IMR-90 (cell line): ENCODE measurements around the gene DYSF. TPM values are rescaled to one million over a fixed set of nuclear protein-coding genes. Genes with fewer than 3 reads are reported as not detected.

Experiments
- ATAC-seq: fragments of 200-7000 bp; cut with Tn5 transposase; 2 replicates; pipeline ENCODE4 v1.9.1; 2020; ENCODE audit warnings: low read depth, mild to moderate bottlenecking, moderate library complexity
- BruUV-seq: library from RNA; stranded (reverse); fragments of 400-500 nt; replicated peaks from 2 replicates; lab custom pipeline; 2021; lab: Mats Ljungman, UMichigan
- CTCF ChIA-PET: fragments of 300-600 bp; formaldehyde crosslinking; extraction: SDS; loops from one replicate; lab custom pipeline; 2021; ENCODE audit warnings: antibody characterized with exemption; lab: Yijun Ruan, JAX
- POLR2A ChIA-PET: fragments of 300-600 bp; sonication (Branson Sonifier 250); formaldehyde crosslinking; loops from one replicate; lab custom pipeline; 2022; ENCODE audit warnings: antibody characterized with exemption; ENCODE audit not compliant: unreplicated experiment; lab: Charles Lee
- DNase-seq: peaks from one replicate; pipeline ENCODE4 v3.0.0; 2013
- H2AFZ ChIP-seq: replicated peaks from 2 replicates; pipeline ENCODE3; 2013; ENCODE audit warnings: low read length, mild to moderate bottlenecking; ENCODE audit not compliant: poor library complexity
- H2AK5ac ChIP-seq: 2 replicates; pipeline ENCODE4 v1.6.1; 2013; ENCODE audit warnings: low read depth, low read length, inconsistent platforms
- H2AK9ac ChIP-seq: replicated peaks from 2 replicates; pipeline ENCODE3; 2013; ENCODE audit warnings: mild to moderate bottlenecking, low read depth, low read length, moderate library complexity; ENCODE audit not compliant: poor library complexity
- H2BK120ac ChIP-seq: 2 replicates; pipeline ENCODE4 v1.6.1; 2013; ENCODE audit warnings: low read depth, low read length, inconsistent platforms
- H2BK15ac ChIP-seq: 3 replicates; pipeline ENCODE4 v1.6.1; 2013; ENCODE audit warnings: low read depth, low read length, inconsistent platforms
- H2BK20ac ChIP-seq: 2 replicates; pipeline ENCODE4 v1.6.1; 2013; ENCODE audit warnings: low read depth, mild to moderate bottlenecking, inconsistent platforms, low read length, moderate library complexity
- H2BK5ac ChIP-seq: 2 replicates; pipeline ENCODE4 v1.6.1; 2013; ENCODE audit warnings: mild to moderate bottlenecking, low read depth, low read length, inconsistent platforms; ENCODE audit not compliant: poor library complexity, severe bottlenecking
- H3K14ac ChIP-seq: replicated peaks from 2 replicates; pipeline ENCODE4 v1.6.1; 2013; ENCODE audit warnings: low read depth, low read length, inconsistent platforms
- H3K18ac ChIP-seq: 2 replicates; pipeline ENCODE4 v1.6.1; 2013; ENCODE audit warnings: low read depth, low read length, control low read depth
- H3K23ac ChIP-seq: 2 replicates; pipeline ENCODE4 v1.6.1; 2013; ENCODE audit warnings: low read depth, low read length, inconsistent platforms
- H3K27ac ChIP-seq: 2 replicates; pipeline ENCODE4 v1.5.1; 2013; ENCODE audit warnings: mild to moderate bottlenecking, control low read depth, low read length; ENCODE audit not compliant: insufficient read depth
- H3K27me3 ChIP-seq: 2 replicates; pipeline ENCODE4 v1.6.1; 2013; ENCODE audit warnings: low read length; ENCODE audit not compliant: control insufficient read depth, insufficient read depth
- H3K36me3 ChIP-seq: 2 replicates; pipeline ENCODE4 v1.6.1; 2013; ENCODE audit warnings: low read length, mixed read lengths; ENCODE audit not compliant: control insufficient read depth, insufficient read depth
- H3K4ac ChIP-seq: 2 replicates; pipeline ENCODE4 v1.6.1; 2013; ENCODE audit warnings: low read depth, low read length, inconsistent platforms
- H3K4me1 ChIP-seq: 2 replicates; pipeline ENCODE4 v1.6.1; 2013; ENCODE audit warnings: low read length, mixed read lengths; ENCODE audit not compliant: control insufficient read depth, insufficient read depth
- H3K4me2 ChIP-seq: 2 replicates; pipeline ENCODE4 v1.6.1; 2013; ENCODE audit warnings: low read depth, mild to moderate bottlenecking, control low read depth, low read length, moderate library complexity
- H3K4me3 ChIP-seq: 2 replicates; pipeline ENCODE4 v1.5.1; 2013; ENCODE audit warnings: low read depth, mild to moderate bottlenecking, control low read depth, low read length, moderate library complexity; ENCODE audit not compliant: insufficient read depth
- H3K56ac ChIP-seq: 2 replicates; pipeline ENCODE4 v1.6.1; 2013; ENCODE audit warnings: low read length, inconsistent platforms; ENCODE audit not compliant: insufficient read depth; ENCODE audit errors: extremely low read depth
- H3K79me1 ChIP-seq, 2 experiments: 2 replicates each; pipeline ENCODE4 v1.6.1; 2013; ENCODE audit warnings: low read length in 2 of 2, inconsistent platforms in 1 of 2, low read depth in 1 of 2
- H3K9ac ChIP-seq: 2 replicates; pipeline ENCODE4 v1.6.1; 2013; ENCODE audit warnings: low read depth, low read length, control low read depth
- H3K9me1 ChIP-seq: 2 replicates; pipeline ENCODE4 v1.6.1; 2013; ENCODE audit warnings: low read length, inconsistent platforms; ENCODE audit not compliant: insufficient read depth
- H3K9me3 ChIP-seq: 2 replicates; pipeline ENCODE4 v1.6.1; 2013; ENCODE audit warnings: low read length; ENCODE audit not compliant: control insufficient read depth, insufficient read depth
- H4K20me1 ChIP-seq: 2 replicates; pipeline ENCODE4 v1.6.1; 2013; ENCODE audit warnings: low read length, inconsistent platforms; ENCODE audit not compliant: insufficient read depth
- H4K5ac ChIP-seq: 2 replicates; pipeline ENCODE4 v1.6.1; 2013; ENCODE audit warnings: mild to moderate bottlenecking, low read depth, low read length, control low read depth
- H4K8ac ChIP-seq, 2 experiments: 2 replicates each; pipeline ENCODE4 v1.6.1; 2013; ENCODE audit warnings: low read depth in 2 of 2, low read length in 2 of 2, control low read depth in 1 of 2, inconsistent platforms in 1 of 2
- H4K91ac ChIP-seq: 2 replicates; pipeline ENCODE4 v1.6.1; 2013; ENCODE audit warnings: low read depth, low read length, inconsistent platforms; ENCODE audit not compliant: insufficient read depth
- BHLHE40 ChIP-seq: fragments of 150-350 bp; IDR thresholded peaks from 2 replicates; pipeline ENCODE4 v1.6.1; 2016; ENCODE audit warnings: mild to moderate bottlenecking, low read depth, low read length
- CEBPB ChIP-seq: IDR thresholded peaks from 2 replicates; pipeline ENCODE4 v1.6.1; 2012; ENCODE audit warnings: low read depth, low read length, improper control_type of control experiment
- CHD1 ChIP-seq: IDR thresholded peaks from 2 replicates; pipeline ENCODE4 v1.6.1; 2012; ENCODE audit warnings: low read depth, low read length, improper control_type of control experiment
- FOS ChIP-seq: fragments of 150-350 bp; IDR thresholded peaks from 2 replicates; pipeline ENCODE4 v1.6.1; 2016; ENCODE audit warnings: low read depth, low read length
- MAFK ChIP-seq: IDR thresholded peaks from 2 replicates; pipeline ENCODE4 v1.6.1; 2012; ENCODE audit warnings: low read depth, low read length, improper control_type of control experiment
- MAZ ChIP-seq: IDR thresholded peaks from 2 replicates; pipeline ENCODE4 v1.6.1; 2012; ENCODE audit warnings: low read depth, mild to moderate bottlenecking, low read length, improper control_type of control experiment, moderate library complexity, borderline replicate concordance
- NFE2L2 ChIP-seq: fragments of 150-350 bp; IDR thresholded peaks from 2 replicates; pipeline ENCODE4 v1.6.1; 2016; ENCODE audit warnings: low read depth, mild to moderate bottlenecking, low read length
- POLR2A ChIP-seq: IDR thresholded peaks from 2 replicates; pipeline ENCODE4 v1.6.1; 2012; ENCODE audit warnings: mild to moderate bottlenecking, low read depth, low read length
- RCOR1 ChIP-seq: IDR thresholded peaks from 2 replicates; pipeline ENCODE4 v1.6.1; 2012; ENCODE audit warnings: mild to moderate bottlenecking, low read length, improper control_type of control experiment; ENCODE audit not compliant: insufficient replicate concordance
- RFX5 ChIP-seq: IDR thresholded peaks from 2 replicates; pipeline ENCODE4 v1.8.0; 2012; ENCODE audit warnings: low read depth, mild to moderate bottlenecking, low read length, moderate library complexity
- SMC3 ChIP-seq: fragments of 150-350 bp; IDR thresholded peaks from 2 replicates; pipeline ENCODE4 v1.6.1; 2016; ENCODE audit warnings: low read depth, mild to moderate bottlenecking, antibody characterized with exemption, low read length, moderate library complexity
- WGBS, 2 experiments: methylation state at CpG; one replicate each; pipeline versions ENCODE4 v1.1.5 to v1.1.7; 2013; ENCODE audit warnings: missing lambda C conversion rate in 2 of 2; ENCODE audit not compliant: insufficient read length in 1 of 2; ENCODE audit errors: extremely low coverage in 2 of 2; 5-methylcytosine and 5-hydroxymethylcytosine counted together
- dilution Hi-C: fragments of 300-500 bp; cut with HindIII; formaldehyde crosslinking; loops from one replicate; pipeline ENCODE4 v1.14.3; 2018; ENCODE audit warnings: low sequenced_read_pairs; ENCODE audit not compliant: unreplicated experiment
- in situ Hi-C: fragments of 300-500 bp; cut with MboI; formaldehyde crosslinking; loops from 3 replicates; pipeline ENCODE4 v1.14.3; 2019; ENCODE audit warnings: low sequenced_read_pairs, inconsistent platforms, mixed read lengths
- intact Hi-C: fragments of 100-400 bp; cut with micrococcal nuclease; formaldehyde crosslinking; loops from 2 replicates; pipeline ENCODE4 v1.10.0; 2022
- polyA plus RNA-seq, 3 experiments: library from polyadenylated mRNA; depleted of rRNA; stranded (reverse); fragments of >200 nt; gene quantifications; 2 replicates each; pipeline ENCODE4 v1.2.3, GENCODE V29; 2012; ENCODE audit warnings: low replicate concordance in 1 of 3
- total RNA-seq: library from RNA; depleted of rRNA; stranded (reverse); fragments of >200 nt; gene quantifications from 2 replicates; pipeline ENCODE4 v1.2.3, GENCODE V29; 2012
- TF ChIP-seq, protein P1 (sequence below): conservative IDR thresholded peaks from 2 replicates; pipeline ENCODE4 v1.5.1; 2012; ENCODE audit warnings: mild to moderate bottlenecking, low read depth, low read length, improper control_type of control experiment
- TF ChIP-seq, protein P2 (sequence below): fragments of 150-350 bp; IDR thresholded peaks from 2 replicates; pipeline ENCODE4 v1.6.1; 2017; ENCODE audit warnings: mild to moderate bottlenecking, antibody characterized with exemption, low read length, low read depth
- TF ChIP-seq, protein P3 (sequence below): fragments of 150-350 bp; IDR thresholded peaks from 2 replicates; pipeline ENCODE4 v1.6.1; 2016; ENCODE audit warnings: low read depth, mild to moderate bottlenecking, low read length, moderate library complexity, borderline replicate concordance

The DYSF gene
- total and polyA plus RNA-seq, 2 of the 4 experiments (the other 2 are of a cell fraction): 0.09 to 0.18 TPM

GRCh38 chr2:71596011-71596410, 142.7 kb downstream of the DYSF start:
- H3K9ac ChIP-seq: no peak overlapping the region
- in situ Hi-C loops: no loop called here
- peaks cover 33% of the 10 kb centered on the region for H3K27me3 ChIP-seq
- dilution Hi-C loops: no loop called here
- H3K9me3 ChIP-seq: no peaks in the 10 kb centered on the region
- intact Hi-C loops: no loop called here
- no peak overlapping the region for H4K91ac ChIP-seq
- DNase-seq: no peak
- no peak overlapping the region for H3K56ac ChIP-seq
- H4K5ac ChIP-seq: no peak overlapping the region
- H2BK15ac ChIP-seq: no peak overlapping the region
- no peak overlapping the region for H3K4me3 ChIP-seq
- H3K4me2 ChIP-seq: no peak overlapping the region
- no peak overlapping the region for H3K18ac ChIP-seq
- no peaks in the 10 kb centered on the region for H3K36me3 ChIP-seq
- H2BK20ac ChIP-seq: no peak overlapping the region
- H3K23ac ChIP-seq: no peak overlapping the region
- H4K8ac ChIP-seq: no peak overlapping the region
- H4K20me1 ChIP-seq: no peaks in the 10 kb centered on the region
- TF ChIP-seq CHD1: no peak
- TF ChIP-seq FOS: no peak
- TF ChIP-seq RFX5: no peak
- no peak for TF ChIP-seq MAFK
- TF ChIP-seq, protein P1, sequence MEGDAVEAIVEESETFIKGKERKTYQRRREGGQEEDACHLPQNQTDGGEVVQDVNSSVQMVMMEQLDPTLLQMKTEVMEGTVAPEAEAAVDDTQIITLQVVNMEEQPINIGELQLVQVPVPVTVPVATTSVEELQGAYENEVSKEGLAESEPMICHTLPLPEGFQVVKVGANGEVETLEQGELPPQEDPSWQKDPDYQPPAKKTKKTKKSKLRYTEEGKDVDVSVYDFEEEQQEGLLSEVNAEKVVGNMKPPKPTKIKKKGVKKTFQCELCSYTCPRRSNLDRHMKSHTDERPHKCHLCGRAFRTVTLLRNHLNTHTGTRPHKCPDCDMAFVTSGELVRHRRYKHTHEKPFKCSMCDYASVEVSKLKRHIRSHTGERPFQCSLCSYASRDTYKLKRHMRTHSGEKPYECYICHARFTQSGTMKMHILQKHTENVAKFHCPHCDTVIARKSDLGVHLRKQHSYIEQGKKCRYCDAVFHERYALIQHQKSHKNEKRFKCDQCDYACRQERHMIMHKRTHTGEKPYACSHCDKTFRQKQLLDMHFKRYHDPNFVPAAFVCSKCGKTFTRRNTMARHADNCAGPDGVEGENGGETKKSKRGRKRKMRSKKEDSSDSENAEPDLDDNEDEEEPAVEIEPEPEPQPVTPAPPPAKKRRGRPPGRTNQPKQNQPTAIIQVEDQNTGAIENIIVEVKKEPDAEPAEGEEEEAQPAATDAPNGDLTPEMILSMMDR: no peak
- no peak for TF ChIP-seq BHLHE40
- no peak for TF ChIP-seq NFE2L2
- TF ChIP-seq, protein P2, sequence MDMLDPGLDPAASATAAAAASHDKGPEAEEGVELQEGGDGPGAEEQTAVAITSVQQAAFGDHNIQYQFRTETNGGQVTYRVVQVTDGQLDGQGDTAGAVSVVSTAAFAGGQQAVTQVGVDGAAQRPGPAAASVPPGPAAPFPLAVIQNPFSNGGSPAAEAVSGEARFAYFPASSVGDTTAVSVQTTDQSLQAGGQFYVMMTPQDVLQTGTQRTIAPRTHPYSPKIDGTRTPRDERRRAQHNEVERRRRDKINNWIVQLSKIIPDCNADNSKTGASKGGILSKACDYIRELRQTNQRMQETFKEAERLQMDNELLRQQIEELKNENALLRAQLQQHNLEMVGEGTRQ: no peak
- TF ChIP-seq, protein P3, sequence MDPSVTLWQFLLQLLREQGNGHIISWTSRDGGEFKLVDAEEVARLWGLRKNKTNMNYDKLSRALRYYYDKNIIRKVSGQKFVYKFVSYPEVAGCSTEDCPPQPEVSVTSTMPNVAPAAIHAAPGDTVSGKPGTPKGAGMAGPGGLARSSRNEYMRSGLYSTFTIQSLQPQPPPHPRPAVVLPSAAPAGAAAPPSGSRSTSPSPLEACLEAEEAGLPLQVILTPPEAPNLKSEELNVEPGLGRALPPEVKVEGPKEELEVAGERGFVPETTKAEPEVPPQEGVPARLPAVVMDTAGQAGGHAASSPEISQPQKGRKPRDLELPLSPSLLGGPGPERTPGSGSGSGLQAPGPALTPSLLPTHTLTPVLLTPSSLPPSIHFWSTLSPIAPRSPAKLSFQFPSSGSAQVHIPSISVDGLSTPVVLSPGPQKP: no peak
- no peak for TF ChIP-seq MAZ
- no peak for TF ChIP-seq SMC3
- no peak for TF ChIP-seq RCOR1
- TF ChIP-seq CEBPB: no peak
- TF ChIP-seq POLR2A: no peak
- no peak overlapping the region for H2BK5ac ChIP-seq
- ATAC-seq: no peak
- no peak overlapping the region for H3K14ac ChIP-seq
- H2BK120ac ChIP-seq: no peak overlapping the region
- H2AK5ac ChIP-seq: no peak overlapping the region
- H3K4ac ChIP-seq: no peak overlapping the region
- no peaks in the 10 kb centered on the region for H3K79me1 ChIP-seq
- no peak overlapping the region for H3K27ac ChIP-seq
- BruUV-seq: no TSS peak
- H3K9me1 ChIP-seq: no peaks in the 10 kb centered on the region
- 0% methylated on average over 4 of the region's 17 CpGs; no CpG with 5 or more reads in 1 of the 2 experiments for WGBS, 2 experiments
- H3K4me1 ChIP-seq: no peaks in the 10 kb centered on the region
- H2AK9ac ChIP-seq: no peak overlapping the region
- H2AFZ ChIP-seq: no peak overlapping the region
- ChIA-PET POLR2A (interaction anchor here (0.6 kb wide), 1 partner anchor 32 kb away, joined by 3 read pairs; no protein-coding TSS in a partner anchor), CTCF (interaction anchor here (0.6 to 0.7 kb wide), 2 partner anchors 38 to 342 kb away, joined by 3 to 5 read pairs; no protein-coding TSS in a partner anchor)
